HL-60 (cell line): Measurements from ENCODE around the gene TSC2.
"Not testable (repeated sequence)": the region's sequence is repeated elsewhere in the genome, so short reads cannot be mapped to it uniquely, and the experiment has no call there.

Experiments
- DNase-seq, 2 experiments: peaks; one replicate each; pipeline ENCODE4 v3.0.0-alpha.2; 2010 to 2020; ENCODE audit warnings: low read depth in 1 of 2, low spot score in 1 of 2
- H3K27ac ChIP-seq: fragments of 250-450 bp; sonication (Bioruptor Pico); replicated peaks from 2 replicates; pipeline ENCODE4 v1.5.1; 2020; ENCODE audit warnings: mild to moderate bottlenecking, moderate library complexity
- H3K27me3 ChIP-seq: fragments of 250-450 bp; sonication (Bioruptor Pico); 2 replicates; pipeline ENCODE4 v1.5.1; 2021; ENCODE audit warnings: mild to moderate bottlenecking, moderate library complexity; ENCODE audit not compliant: insufficient read depth, poor library complexity, severe bottlenecking
- H3K4me3 ChIP-seq: replicated peaks from 2 replicates; pipeline ENCODE4 v1.5.1; 2011; ENCODE audit warnings: mild to moderate bottlenecking, control low read depth, low read length; ENCODE audit not compliant: insufficient read depth
- CTCF ChIP-seq: IDR thresholded peaks from one replicate; pipeline ENCODE4 v1.5.1; 2011; ENCODE audit warnings: low read length, control low read depth, inconsistent platforms; ENCODE audit not compliant: insufficient read depth
- GABPA ChIP-seq: IDR thresholded peaks from 2 replicates; pipeline ENCODE4 v1.6.1; 2012; ENCODE audit warnings: low read depth
- POLR2AphosphoS5 ChIP-seq: IDR thresholded peaks from 2 replicates; pipeline ENCODE4 v1.6.1; 2012; ENCODE audit warnings: low read depth
- SPI1 ChIP-seq: IDR thresholded peaks from 2 replicates; pipeline ENCODE4 v1.6.1; 2012; ENCODE audit warnings: low read depth, mild to moderate bottlenecking, borderline replicate concordance

TSC2 gene

GRCh38 chr16:2122429-2122828, 74.6 kb downstream of the TSC2 start:
- Histone ChIP-seq H3K4me3 (no peak overlapping the region), H3K27me3 (no peaks in the 10 kb centered on the region), H3K27ac (no peak overlapping the region)
- TF ChIP-seq CTCF: no peak
- TF ChIP-seq SPI1: no peak
- no peak for TF ChIP-seq POLR2AphosphoS5
- no peak for TF ChIP-seq GABPA
- no peak for DNase-seq

GRCh38 chr16:2122934-2123683, 75.3 kb downstream of the TSC2 start:
- H3K27ac ChIP-seq, H3K27me3 ChIP-seq, DNase-seq, H3K4me3 ChIP-seq: not testable (repeated sequence)

GRCh38 chr16:2123706-2124376, 76.1 kb downstream of the TSC2 start:
- not testable (repeated sequence) for DNase-seq, H3K27ac ChIP-seq, H3K27me3 ChIP-seq, H3K4me3 ChIP-seq

GRCh38 chr16:2124377-2124693, 76.5 kb downstream of the TSC2 start:
- not testable (repeated sequence) for DNase-seq, H3K27me3 ChIP-seq, H3K4me3 ChIP-seq, H3K27ac ChIP-seq

- DNase-seq, H3K27ac ChIP-seq, H3K27me3 ChIP-seq, H3K4me3 ChIP-seq: not testable (repeated sequence)
These were observed 77.1 kb downstream of the TSC2 start for GRCh38 chr16:2124694-2125444.

- H3K27me3 ChIP-seq, H3K27ac ChIP-seq, DNase-seq, H3K4me3 ChIP-seq: not testable (repeated sequence)
These were observed 77.8 kb downstream of the TSC2 start for GRCh38 chr16:2125609-2126008.

- not testable (repeated sequence) for DNase-seq, H3K4me3 ChIP-seq, H3K27ac ChIP-seq, H3K27me3 ChIP-seq
These were observed 78.5 kb downstream of the TSC2 start for GRCh38 chr16:2126161-2126743.

- not testable (repeated sequence) for DNase-seq, H3K27me3 ChIP-seq, H3K4me3 ChIP-seq, H3K27ac ChIP-seq
These were observed 79.3 kb downstream of the TSC2 start for GRCh38 chr16:2126928-2127556.

GRCh38 chr16:2127630-2128280, 80.0 kb downstream of the TSC2 start:
- not testable (repeated sequence) for DNase-seq, H3K4me3 ChIP-seq, H3K27me3 ChIP-seq, H3K27ac ChIP-seq

GRCh38 chr16:2129251-2129650, 81.5 kb downstream of the TSC2 start:
- not testable (repeated sequence) for H3K27ac ChIP-seq, DNase-seq, H3K27me3 ChIP-seq, H3K4me3 ChIP-seq

GRCh38 chr16:2129890-2130447, 82.2 kb downstream of the TSC2 start:
- not testable (repeated sequence) for H3K27me3 ChIP-seq, DNase-seq, H3K27ac ChIP-seq, H3K4me3 ChIP-seq

- DNase-seq, H3K27me3 ChIP-seq, H3K4me3 ChIP-seq, H3K27ac ChIP-seq: not testable (repeated sequence)
These were observed 86.0 kb downstream of the TSC2 start for GRCh38 chr16:2133797-2134196.
